GM19240 (cell line): ENCODE results near the gene AKR1B15.
"Not testable (repeated sequence)": the region's sequence is repeated elsewhere in the genome, so short reads cannot be mapped to it uniquely, and the experiment has no call there.

Experiments used
- DNase-seq: peaks from one replicate; pipeline ENCODE4 v3.0.0; 2011; ENCODE audit warnings: low spot score; ENCODE audit not compliant: insufficient read length

AKR1B15 gene

GRCh38 chr7:134532180-134532953, 16.5 kb upstream of the AKR1B15 start:
- DNase-seq = no peak

GRCh38 chr7:134532954-134533218, 16.0 kb upstream of the AKR1B15 start:
- no peak for DNase-seq

GRCh38 chr7:134533288-134533771, 15.6 kb upstream of the AKR1B15 start:
- DNase-seq = no peak

- no peak for DNase-seq
Measured at GRCh38 chr7:134534633-134535032, 14.3 kb upstream of the AKR1B15 start.

- no peak for DNase-seq
Measured at GRCh38 chr7:134535272-134535918, 13.5 kb upstream of the AKR1B15 start.

GRCh38 chr7:134535919-134536299, 13.0 kb upstream of the AKR1B15 start:
- no peak for DNase-seq

GRCh38 chr7:134536558-134536957, 12.4 kb upstream of the AKR1B15 start:
- not testable (repeated sequence) for DNase-seq

- not testable (repeated sequence) for DNase-seq
Measured at GRCh38 chr7:134537273-134537781, 11.6 kb upstream of the AKR1B15 start.

GRCh38 chr7:134539380-134540004, 9.4 kb upstream of the AKR1B15 start:
- no peak for DNase-seq

- DNase-seq = not testable (repeated sequence)
Measured at GRCh38 chr7:134541501-134542194, 7.3 kb upstream of the AKR1B15 start.

GRCh38 chr7:134542195-134542771, 6.6 kb upstream of the AKR1B15 start:
- DNase-seq = no peak

- no peak for DNase-seq
Measured at GRCh38 chr7:134545380-134545779, 3.5 kb upstream of the AKR1B15 start.

- DNase-seq = no peak
Measured at GRCh38 chr7:134545918-134546317, 3.0 kb upstream of the AKR1B15 start.

GRCh38 chr7:134546955-134547354, 2.0 kb upstream of the AKR1B15 start:
- no peak for DNase-seq

- peak; percentile 75 for DNase-seq
Measured at GRCh38 chr7:134547397-134548054, 1.4 kb upstream of the AKR1B15 start.

GRCh38 chr7:134549366-134549765, 456 bp downstream of the AKR1B15 start:
- no peak for DNase-seq

GRCh38 chr7:134552105-134552504, 3.2 kb downstream of the AKR1B15 start:
- DNase-seq = no peak

- DNase-seq = no peak
Measured at GRCh38 chr7:134553976-134554375, 5.1 kb downstream of the AKR1B15 start.

- DNase-seq = no peak
Measured at GRCh38 chr7:134554417-134554966, 5.6 kb downstream of the AKR1B15 start.

- DNase-seq = no peak
Measured at GRCh38 chr7:134557391-134557790, 8.5 kb downstream of the AKR1B15 start.

- DNase-seq = no peak
Measured at GRCh38 chr7:134558370-134558769, 9.5 kb downstream of the AKR1B15 start.
